ENCODE data around the gene RNF186.
A peak's percentile ranks its signal among the peaks of the same experiment; 100 is the strongest.
"Not testable (repeated sequence)": the region's sequence is repeated elsewhere in the genome, so short reads cannot be mapped to it uniquely, and the experiment has no call there.

RNF186 gene

GRCh38 chr1:19824541-19824940, 9.5 kb upstream of the RNF186 start:
- DNase-seq (ENCODE audit: low spot score), result no peak

- no peak for DNase-seq (ENCODE audit: low spot score)
These were observed 9.0 kb upstream of the RNF186 start for GRCh38 chr1:19824036-19824435.

DNA sequence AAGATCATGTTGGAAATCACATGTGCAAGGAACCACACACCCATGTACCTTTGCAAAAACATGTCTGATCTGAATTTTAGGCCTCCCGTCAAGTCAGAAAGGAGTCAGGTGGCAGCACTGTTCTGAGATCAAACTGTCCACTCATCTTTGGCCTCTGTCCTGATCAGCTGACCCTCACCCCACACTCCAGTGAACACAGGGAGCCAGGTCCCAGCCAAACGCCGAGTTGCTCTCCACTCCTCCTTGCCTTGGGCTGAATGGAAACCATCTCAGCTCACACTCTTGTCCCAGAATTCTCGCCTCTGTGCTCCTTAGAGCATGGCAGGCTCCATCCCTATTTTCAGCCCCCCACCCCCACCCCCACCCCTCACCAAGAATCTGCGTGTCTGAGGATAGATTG, 4.6 kb upstream of the RNF186 start:
- no peak for DNase-seq (ENCODE audit: low spot score)

DNA sequence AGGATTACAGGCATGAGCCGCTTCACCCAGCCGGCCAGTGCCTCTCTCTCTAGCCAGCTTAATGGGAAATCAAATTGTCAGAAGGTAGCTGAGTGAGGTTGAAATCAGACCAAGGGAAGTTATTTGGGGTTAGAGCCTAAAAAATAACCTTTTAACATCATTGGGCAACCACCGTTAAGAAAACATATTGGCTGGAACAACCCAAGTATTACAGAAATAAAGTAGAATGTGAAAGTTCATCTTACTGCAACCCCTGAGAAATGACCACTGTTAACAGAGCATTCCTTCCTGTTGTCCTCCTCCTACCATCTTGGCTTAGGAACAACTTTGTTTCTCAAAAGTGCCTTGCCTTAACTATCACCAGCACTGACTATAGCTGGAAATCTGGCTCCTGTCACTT, 3.2 kb upstream of the RNF186 start:
- DNase-seq (ENCODE audit: low spot score), result no peak

GRCh38 chr1:19817160-19817559, 2.1 kb upstream of the RNF186 start:
- no peak for DNase-seq (ENCODE audit: low spot score)

- not testable (repeated sequence) for DNase-seq (ENCODE audit: low spot score)
These were observed 1.6 kb upstream of the RNF186 start for GRCh38 chr1:19816737-19817086.

DNA sequence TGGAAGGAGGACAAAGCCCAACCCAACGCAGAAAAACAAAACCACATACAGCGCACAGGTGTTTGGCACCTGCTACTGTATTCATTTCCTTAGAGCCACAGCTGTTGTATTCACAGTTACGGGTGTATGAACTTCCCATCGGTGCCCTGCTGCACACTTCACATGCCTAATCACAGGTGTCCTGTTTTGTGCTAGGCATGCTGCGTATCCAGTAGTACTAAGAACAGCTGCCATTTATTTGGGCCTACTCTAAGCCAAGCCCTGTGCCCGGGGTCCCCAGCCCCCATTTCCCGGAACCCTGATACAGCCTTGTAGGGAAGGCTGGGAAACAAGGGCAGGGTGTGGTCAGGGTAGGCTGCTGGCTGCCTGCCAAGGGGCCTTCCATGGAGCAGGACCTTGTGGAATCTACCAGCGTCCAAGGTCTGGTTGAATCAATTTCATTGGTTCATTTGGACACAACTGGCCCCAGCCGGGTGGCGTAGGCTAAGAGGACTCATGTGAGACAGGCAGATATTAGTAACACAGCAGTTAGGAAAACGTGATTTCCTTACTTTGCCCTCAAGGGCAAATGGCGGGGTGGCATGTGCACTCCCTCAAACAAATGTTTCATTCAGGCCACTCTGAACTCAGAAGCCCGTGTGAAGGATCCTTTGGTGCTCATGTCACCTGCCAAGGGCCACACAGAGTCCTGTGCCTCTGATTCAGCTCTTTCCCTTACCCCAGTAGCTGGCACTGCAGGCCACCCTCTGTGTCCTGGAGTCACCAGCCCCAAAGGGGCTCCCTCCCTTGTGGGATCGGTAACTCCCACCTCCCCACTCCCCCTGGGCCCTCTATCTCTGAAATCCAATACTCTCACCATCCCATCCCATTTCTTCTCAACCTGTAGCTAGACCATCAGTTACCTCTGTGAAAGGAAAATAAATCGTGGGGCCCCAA, 986 bp upstream of the RNF186 start:
- no peak for DNase-seq (ENCODE audit: low spot score)

DNA sequence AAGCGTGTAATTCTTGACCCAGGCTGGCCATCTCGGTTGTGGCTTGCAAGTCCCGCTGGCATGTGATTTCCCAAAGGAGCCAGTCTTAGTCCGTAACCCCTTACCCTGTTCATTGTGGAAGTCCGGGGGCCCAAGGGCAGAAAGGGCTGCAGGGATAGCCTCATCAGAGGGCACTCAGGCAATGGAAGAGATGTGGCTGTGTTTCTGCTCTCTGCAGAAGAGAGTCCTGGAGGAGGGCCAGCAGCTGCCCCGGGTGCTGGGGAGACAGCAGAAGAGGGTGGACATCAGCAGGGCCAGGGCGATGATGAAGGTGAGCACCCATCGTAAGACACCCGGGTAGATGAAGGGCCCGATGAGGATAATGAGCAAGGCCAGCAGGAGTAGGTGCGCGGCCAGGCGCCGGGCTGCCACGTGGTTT, 830 bp downstream of the RNF186 start:
- DNase-seq (ENCODE audit: low spot score), result no peak

DNA sequence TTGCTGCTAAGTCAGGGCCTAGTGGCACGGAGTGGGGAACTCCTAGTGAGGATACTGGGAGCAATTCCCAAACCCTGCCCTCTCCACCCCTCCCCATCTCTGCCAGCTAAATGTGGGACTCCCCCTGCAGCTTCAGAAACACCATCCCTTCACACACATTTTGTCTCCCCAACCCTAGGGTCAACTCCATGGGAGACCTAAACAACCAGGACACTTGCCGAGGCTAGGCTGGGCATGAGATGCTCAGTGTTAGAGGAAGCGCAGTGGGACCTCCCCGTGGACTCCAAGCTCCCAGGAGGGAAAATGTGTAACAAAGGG, 1.5 kb downstream of the RNF186 start:
- DNase-seq (ENCODE audit: low spot score), result no peak

- DNase-seq (ENCODE audit: low spot score), result no peak
These were observed 2.0 kb downstream of the RNF186 start for GRCh38 chr1:19812875-19813642.

GRCh38 chr1:19811206-19811851, 3.8 kb downstream of the RNF186 start:
- peak; percentile 78 for DNase-seq (ENCODE audit: low spot score)

- DNase-seq (ENCODE audit: low spot score), result no peak
These were observed 5.9 kb downstream of the RNF186 start for GRCh38 chr1:19809044-19809750.

- DNase-seq (ENCODE audit: low spot score), result no peak
These were observed 6.7 kb downstream of the RNF186 start for GRCh38 chr1:19808351-19808750.

DNA sequence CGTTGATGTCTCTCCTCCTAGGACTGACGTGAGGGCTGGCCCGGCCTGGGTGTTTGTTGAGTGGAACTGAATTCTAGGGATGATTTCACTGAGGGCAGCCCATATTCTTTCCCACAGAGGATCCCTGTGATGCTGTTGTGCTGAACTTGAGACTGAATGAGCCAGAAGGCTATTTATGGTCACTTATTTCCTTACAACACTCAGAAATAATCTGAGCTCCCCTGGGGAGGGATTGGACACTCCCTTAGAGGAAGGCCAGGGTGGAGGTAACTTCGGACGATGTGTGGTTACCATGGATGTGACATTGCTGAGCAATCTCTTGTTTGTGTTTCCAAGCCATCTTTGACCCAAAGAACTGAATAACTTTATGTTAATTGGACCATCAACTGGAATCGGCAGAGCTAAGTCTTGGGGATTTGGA, 10.2 kb downstream of the RNF186 start:
- no peak for DNase-seq (ENCODE audit: low spot score)

DNA sequence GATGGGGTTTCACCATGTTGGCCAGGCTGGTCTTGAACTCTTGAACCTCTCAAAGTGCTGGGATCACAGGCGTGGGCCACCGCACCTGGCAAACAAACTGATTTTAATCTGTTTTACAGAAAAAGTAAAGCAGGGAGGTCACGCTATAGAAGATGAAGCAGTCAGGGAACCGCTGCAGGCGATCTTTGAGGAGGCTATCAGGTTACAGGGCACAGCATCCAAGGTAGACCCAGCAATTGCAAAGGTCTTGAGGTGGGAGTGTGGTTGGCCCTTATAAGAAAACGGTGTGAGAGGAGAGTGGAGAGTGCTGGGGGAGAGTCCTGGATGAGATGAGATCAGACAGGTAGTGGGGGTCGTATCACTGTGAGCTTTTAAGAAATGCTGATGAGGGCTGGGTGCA, 12.8 kb downstream of the RNF186 start:
- DNase-seq (ENCODE audit: low spot score), result no peak

- DNase-seq (ENCODE audit: low spot score), result peak; percentile 85
These were observed 14.8 kb downstream of the RNF186 start for GRCh38 chr1:19800076-19800804.

- peak; percentile 79 for DNase-seq (ENCODE audit: low spot score)
These were observed 15.6 kb downstream of the RNF186 start, which contains the start of gene TMCO4 for GRCh38 chr1:19799230-19800075. Gene TMCO4 (minus strand): TSS chr1:19799916. CDS start chr1:19780758, 19,158 bp downstream.

GRCh38 chr1:19798486-19799229, 16.4 kb downstream of the RNF186 start:
- no peak for DNase-seq (ENCODE audit: low spot score)

DNA sequence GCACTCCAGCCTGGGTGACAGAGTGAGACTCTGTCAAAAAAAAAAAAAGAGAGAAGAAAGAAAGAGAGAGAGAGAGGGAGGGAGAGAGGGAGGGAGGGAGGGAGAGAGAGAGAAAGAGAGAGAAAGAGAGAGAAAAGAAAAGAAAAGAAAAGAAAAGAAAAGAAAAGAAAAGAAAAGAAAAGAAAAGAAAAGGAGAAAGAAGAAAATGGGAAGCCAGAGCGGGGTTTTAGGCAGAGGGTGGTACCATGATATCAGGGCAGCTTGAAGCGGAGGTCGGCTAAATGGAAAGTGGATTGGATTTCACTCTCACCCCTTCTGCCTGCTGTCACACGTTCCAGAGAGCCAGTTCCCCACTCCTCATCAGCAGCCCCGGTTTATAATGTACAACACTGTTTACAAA, 17.3 kb downstream of the RNF186 start:
- DNase-seq (ENCODE audit: low spot score), result no peak

DNA sequence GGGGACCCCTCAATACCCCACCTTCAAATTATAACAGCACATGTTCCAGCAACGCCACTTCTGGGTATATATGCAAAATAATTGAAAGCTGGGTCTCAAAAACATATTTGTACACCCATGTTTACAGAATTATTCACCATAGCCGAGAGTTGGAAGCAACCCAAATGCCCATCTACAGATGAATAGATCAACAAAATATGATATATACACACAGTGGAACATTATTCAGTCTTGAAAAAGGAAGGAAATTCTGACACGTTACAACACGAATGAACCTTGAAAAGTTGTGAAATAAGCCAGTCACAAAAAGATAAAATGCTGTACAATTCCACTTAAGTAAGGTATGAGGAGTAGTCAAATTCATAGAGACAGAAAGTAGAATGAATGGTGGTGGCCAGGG, 20.5 kb downstream of the RNF186 start:
- no peak for DNase-seq (ENCODE audit: low spot score)
